ENCODE measurements around the gene RHNO1.

- TF ChIP-seq POLR2A (IDR thresholded peaks at IDR 0.05; ENCODE audit: low read depth, low read length) (no peak), CTCF (IDR thresholded peaks at IDR 0.05; ENCODE audit: extremely low read depth in 1 of 2, insufficient read depth in 1 of 2, low read depth in 1 of 2, low read length in 2 of 2) (no peak)
Observed at GRCh38 chr12:2934371-2934770, 57.3 kb downstream of the RHNO1 start.

Measured in endothelial cell of umbilical vein (primary cell).